Keratinocyte (primary cell): Measurements from ENCODE around the gene PRG2. TPM values are rescaled to one million over a fixed set of nuclear protein-coding genes. Genes with fewer than 3 reads are reported as not detected.

Experiments
- DNase-seq: peaks from one replicate; pipeline ENCODE4 v3.0.0-alpha.2; 2011; ENCODE audit warnings: low read depth, missing footprints, low spot score
- FAIRE-seq: peaks from 2 replicates; lab custom pipeline; 2011; peaks lifted over from hg19 to GRCh38; lab: Jason Lieb, UNC
- H2AFZ ChIP-seq: 2 replicates; pipeline ENCODE4 v1.6.0; 2012; ENCODE audit warnings: low read length, control low read depth, inconsistent platforms; ENCODE audit not compliant: control insufficient read depth
- H3K27ac ChIP-seq: 2 replicates; pipeline ENCODE4 v1.5.1; 2011; ENCODE audit warnings: low read length; ENCODE audit not compliant: control insufficient read depth, insufficient read depth
- H3K27me3 ChIP-seq: 3 replicates; pipeline ENCODE4 v1.6.0; 2011; ENCODE audit warnings: low read length; ENCODE audit not compliant: control insufficient read depth, insufficient read depth; ENCODE audit errors: extremely low read depth
- H3K36me3 ChIP-seq, 2 experiments: 2 replicates in 1 of 2; 3 replicates in 1 of 2; pipeline ENCODE4 v1.5.1; 2011; ENCODE audit warnings: low read length in 2 of 2, mild to moderate bottlenecking in 1 of 2; ENCODE audit not compliant: control insufficient read depth in 2 of 2, insufficient read depth in 2 of 2; ENCODE audit errors: extremely low read depth in 1 of 2
- H3K4me1 ChIP-seq: 3 replicates; pipeline ENCODE4 v1.5.1; 2011; ENCODE audit warnings: low read length; ENCODE audit not compliant: control insufficient read depth, insufficient read depth; ENCODE audit errors: extremely low read depth
- H3K4me2 ChIP-seq: 3 replicates; pipeline ENCODE4 v1.6.0; 2011; ENCODE audit warnings: low read depth, low read length; ENCODE audit not compliant: control insufficient read depth, insufficient read depth; ENCODE audit errors: extremely low read depth
- H3K4me3 ChIP-seq, 3 experiments: fragments of 200-600 bp in 1 of 3; sonication (generic) in 1 of 3; 2 replicates in 2 of 3; 3 replicates in 1 of 3; pipeline ENCODE4 v1.5.1; 2011 to 2016; ENCODE audit warnings: low read length in 3 of 3, mild to moderate bottlenecking in 3 of 3, control low read depth in 2 of 3, inconsistent platforms in 1 of 3, low read depth in 1 of 3, mixed read lengths in 1 of 3, mixed run types in 1 of 3, moderate library complexity in 1 of 3; ENCODE audit not compliant: control insufficient read depth in 2 of 3, insufficient read depth in 2 of 3; ENCODE audit errors: extremely low read depth in 1 of 3
- H3K79me2 ChIP-seq: 2 replicates; pipeline ENCODE4 v1.6.0; 2012; ENCODE audit warnings: low read length; ENCODE audit not compliant: control insufficient read depth, insufficient read depth
- H3K9ac ChIP-seq: 3 replicates; pipeline ENCODE4 v1.6.0; 2011; ENCODE audit warnings: low read length; ENCODE audit not compliant: control insufficient read depth, insufficient read depth; ENCODE audit errors: extremely low read depth
- H3K9me1 ChIP-seq: 3 replicates; pipeline ENCODE4 v1.6.0; 2011; ENCODE audit warnings: low read length; ENCODE audit not compliant: control insufficient read depth, insufficient read depth; ENCODE audit errors: extremely low read depth
- H3K9me3 ChIP-seq: 2 replicates; pipeline ENCODE4 v1.5.1; 2012; ENCODE audit warnings: low read depth, low read length; ENCODE audit not compliant: control insufficient read depth
- H4K20me1 ChIP-seq: 3 replicates; pipeline ENCODE4 v1.6.0; 2011; ENCODE audit warnings: low read length; ENCODE audit not compliant: control insufficient read depth, insufficient read depth; ENCODE audit errors: extremely low read depth
- CTCF ChIP-seq, 3 experiments: IDR thresholded peaks in 1 of 3; conservative IDR thresholded peaks in 1 of 3; optimal IDR thresholded peaks in 1 of 3; 2 replicates in 2 of 3; 3 replicates in 1 of 3; pipeline versions ENCODE3 to v1.5.1; 2011; ENCODE audit warnings: low read length in 3 of 3, mild to moderate bottlenecking in 3 of 3, moderate library complexity in 2 of 3, control low read depth in 1 of 3, inconsistent platforms in 1 of 3; ENCODE audit not compliant: insufficient read depth in 2 of 3; ENCODE audit errors: extremely low read depth in 1 of 3
- EZH2 ChIP-seq: IDR thresholded peaks from one replicate; pipeline ENCODE4 v1.6.1; 2012; ENCODE audit warnings: inconsistent platforms, mild to moderate bottlenecking, low read length, moderate library complexity
- dilution Hi-C: fragments of 300-500 bp; cut with MboI; formaldehyde crosslinking; loops from one replicate; pipeline ENCODE4 v1.7.0; 2020; ENCODE audit warnings: low sequenced_read_pairs; ENCODE audit not compliant: extremely low pct_ligation_motif_present
- polyA plus RNA-seq, 5 experiments: library from polyadenylated mRNA; depleted of rRNA in 3 of 5; stranded (reverse) in 3 of 5; stranded (forward) in 1 of 5; unstranded in 1 of 5; fragments of >200 nt; gene quantifications; 1 replicate in 1 of 5; 2 replicates in 3 of 5; 3 replicates in 1 of 5; pipeline versions ENCODE4 v1.2.1 to v1.2.3, GENCODE V29; 2011 to 2012; ENCODE audit warnings: missing spikeins in 2 of 5, low read depth in 1 of 5, low replicate concordance in 1 of 5

Gene PRG2
- polyA plus RNA-seq, 1 donor (not counting 4 experiments of a cell fraction or from before 2014, with no cell fraction given): 0.09 TPM

- Histone ChIP-seq H4K20me1 (no peaks in the 10 kb centered on the region), H3K4me3 (peak overlapping the region; percentile 39 to 80 (median 64)), H3K36me3 (peaks cover 0 to 16% of the 10 kb centered on the region in 2 experiments), H3K9me1 (no peaks in the 10 kb centered on the region), H3K27me3 (no peaks in the 10 kb centered on the region), H3K79me2 (peaks cover 26% of the 10 kb centered on the region), H2AFZ (peak overlapping the region; percentile 64), H3K9me3 (no peaks in the 10 kb centered on the region), H3K4me1 (peaks cover 42% of the 10 kb centered on the region), H3K9ac (peak overlapping the region; percentile 91), H3K27ac (peak overlapping the region; percentile 98), H3K4me2 (peak overlapping the region; percentile 75)
- DNase-seq (no peak), FAIRE-seq (peak; percentile 60)
- TF ChIP-seq EZH2 (no peak), CTCF (optimal IDR thresholded peaks at IDR 0.05 in 1 of 3, IDR thresholded peaks at IDR 0.05 in 1 of 3, conservative IDR thresholded peaks at IDR 0.05 in 1 of 3; ENCODE audit: extremely low read depth in 1 of 3, insufficient read depth in 2 of 3, low read length in 3 of 3) (no peak)
- dilution Hi-C loops: no loop called here
These were observed 36.0 kb upstream of the PRG2 start for GRCh38 chr11:57426439-57426928.

GRCh38 chr11:57425565-57426438, 35.4 kb upstream of the PRG2 start:
- Histone ChIP-seq H3K27me3 (no peaks in the 10 kb centered on the region), H3K9me3 (no peaks in the 10 kb centered on the region), H3K4me3 (peak overlapping the region; percentile 4 to 80 (median 64)), H3K27ac (peak overlapping the region; percentile 98), H4K20me1 (no peaks in the 10 kb centered on the region), H3K4me2 (peak overlapping the region; percentile 75), H3K9me1 (no peaks in the 10 kb centered on the region), H3K36me3 (peaks cover 0 to 22% of the 10 kb centered on the region in 2 experiments), H2AFZ (no peak overlapping the region), H3K79me2 (peaks cover 32% of the 10 kb centered on the region), H3K4me1 (peaks cover 42% of the 10 kb centered on the region), H3K9ac (peak overlapping the region; percentile 91)
- peak; percentile 23 for FAIRE-seq
- TF ChIP-seq CTCF (optimal IDR thresholded peaks at IDR 0.05 in 1 of 3, IDR thresholded peaks at IDR 0.05 in 1 of 3, conservative IDR thresholded peaks at IDR 0.05 in 1 of 3; ENCODE audit: extremely low read depth in 1 of 3, insufficient read depth in 2 of 3, low read length in 3 of 3) (no peak), EZH2 (no peak)
- dilution Hi-C loops: no loop called here
- DNase-seq: no peak
